PC-3 (cell line): Measurements from ENCODE around the gene RDX. TPM values are rescaled to one million over a fixed set of nuclear protein-coding genes. Genes with fewer than 3 reads are reported as not detected.

Experiments
- ATAC-seq: fragments of 200-7000 bp; cut with Tn5 transposase; 2 replicates; pipeline ENCODE4 v1.9.1; 2020; ENCODE audit warnings: mild to moderate bottlenecking, moderate library complexity
- BruUV-seq: library from RNA; stranded (reverse); fragments of 400-500 nt; replicated peaks from 2 replicates; lab custom pipeline; 2021; lab: Mats Ljungman, UMichigan
- CTCF ChIA-PET: fragments of 300-600 bp; sonication (Branson Sonifier 250); formaldehyde crosslinking; loops from one replicate; lab custom pipeline; 2022; ENCODE audit warnings: antibody characterized with exemption; lab: Charles Lee
- POLR2A ChIA-PET: fragments of 300-600 bp; sonication (Branson Sonifier 250); formaldehyde crosslinking; loops from one replicate; lab custom pipeline; 2022; ENCODE audit warnings: antibody characterized with exemption; ENCODE audit not compliant: unreplicated experiment; lab: Charles Lee
- DNase-seq: peaks from one replicate; pipeline ENCODE4 v3.0.0-alpha.2; 2015
- H2AFZ ChIP-seq: fragments of 300-600 bp; sonication (generic); 2 replicates; pipeline ENCODE4 v1.6.0; 2016; ENCODE audit warnings: antibody characterized with exemption, low read length
- H3F3A ChIP-seq: fragments of 300-600 bp; sonication (generic); one replicate; pipeline ENCODE4 v1.6.0; 2017; ENCODE audit warnings: antibody characterized with exemption, low read length, control low read depth, mild to moderate bottlenecking; ENCODE audit not compliant: unreplicated experiment
- H3K27ac ChIP-seq: fragments of 300-600 bp; sonication (generic); 2 replicates; pipeline ENCODE4 v1.5.1; 2016; ENCODE audit warnings: mild to moderate bottlenecking, low read length
- H3K27me3 ChIP-seq: fragments of 300-600 bp; sonication (generic); 2 replicates; pipeline ENCODE4 v1.6.1; 2016; ENCODE audit warnings: low read length, mixed read lengths
- H3K36me3 ChIP-seq: fragments of 300-600 bp; sonication (generic); 2 replicates; pipeline ENCODE4 v1.6.1; 2016; ENCODE audit warnings: low read depth, mixed run types, low read length, mixed read lengths
- H3K4me1 ChIP-seq: fragments of 300-600 bp; sonication (generic); 2 replicates; pipeline ENCODE4 v1.5.1; 2016; ENCODE audit warnings: low read length; ENCODE audit not compliant: insufficient read depth
- H3K4me2 ChIP-seq: fragments of 300-600 bp; sonication (generic); 2 replicates; pipeline ENCODE4 v1.6.0; 2016; ENCODE audit warnings: low read length
- H3K4me3 ChIP-seq: fragments of 300-600 bp; sonication (generic); 2 replicates; pipeline ENCODE4 v1.5.1; 2016; ENCODE audit warnings: mild to moderate bottlenecking, low read length, mixed read lengths
- H3K79me2 ChIP-seq: fragments of 300-600 bp; sonication (generic); 2 replicates; pipeline ENCODE4 v1.6.1; 2017; ENCODE audit warnings: low read length, mixed read lengths
- H3K9ac ChIP-seq: fragments of 300-600 bp; sonication (generic); 2 replicates; pipeline ENCODE4 v1.6.0; 2016; ENCODE audit warnings: mild to moderate bottlenecking, low read length
- H3K9me2 ChIP-seq: fragments of 300-600 bp; sonication (generic); replicated peaks from 2 replicates; pipeline ENCODE4 v1.6.1; 2016; ENCODE audit warnings: mixed run types, low read length, mixed read lengths
- H3K9me3 ChIP-seq: fragments of 300-600 bp; sonication (generic); 2 replicates; pipeline ENCODE4 v1.6.1; 2016; ENCODE audit warnings: low read length, mixed read lengths
- H4K20me1 ChIP-seq: fragments of 300-600 bp; sonication (generic); 2 replicates; pipeline ENCODE4 v1.6.1; 2016; ENCODE audit warnings: low read length, mixed read lengths
- CTCF ChIP-seq: fragments of 300-600 bp; sonication (generic); conservative IDR thresholded peaks from 2 replicates; pipeline ENCODE4 v1.5.1; 2017; ENCODE audit warnings: antibody characterized with exemption, low read depth, mild to moderate bottlenecking, low read length
- EZH2 ChIP-seq: fragments of 300-600 bp; sonication (generic); IDR thresholded peaks from one replicate; pipeline ENCODE4 v1.6.1; 2017; ENCODE audit warnings: antibody characterized with exemption, mild to moderate bottlenecking, low read length; ENCODE audit not compliant: unreplicated experiment
- EZH2phosphoT487 ChIP-seq: fragments of 300-600 bp; sonication (generic); IDR thresholded peaks from 2 replicates; pipeline ENCODE4 v1.6.1; 2018; ENCODE audit warnings: mild to moderate bottlenecking, antibody characterized with exemption, low read length, borderline replicate concordance
- intact Hi-C: fragments of 100-400 bp; cut with micrococcal nuclease; formaldehyde crosslinking; loops from 2 replicates; pipeline ENCODE4 v1.9.0; 2023
- total RNA-seq: library from RNA; depleted of rRNA; stranded (reverse); fragments of >200 nt; gene quantifications from 2 replicates; pipeline ENCODE4 v1.2.3, GENCODE V29; 2014

The RDX gene
- total RNA-seq, 1 experiment from 2014 or later = 86.2 TPM

DNA sequence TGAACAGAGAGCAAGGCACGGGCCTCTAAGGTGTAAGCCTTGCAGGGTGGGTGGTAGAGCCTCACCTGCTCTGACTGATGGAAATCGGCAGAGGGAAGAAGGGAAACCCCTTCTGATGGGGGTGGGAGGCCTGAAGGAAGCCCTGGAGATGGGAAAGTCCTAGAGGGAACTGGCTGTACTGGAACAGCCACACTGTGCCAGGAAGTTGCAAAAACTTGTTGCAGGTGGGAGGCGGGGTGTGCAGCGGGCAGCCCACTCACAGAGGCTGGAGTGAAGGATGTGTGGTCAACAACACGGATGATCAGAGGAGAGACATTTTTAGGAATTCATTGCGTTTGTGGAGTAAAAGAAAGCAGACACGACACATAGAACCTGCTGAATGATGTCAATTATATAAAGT lies 112.0 kb downstream of the RDX start:
- POLR2A ChIA-PET = no interaction called here
- Histone ChIP-seq H3K79me2 (no peaks in the 10 kb centered on the region), H3K9me3 (no peaks in the 10 kb centered on the region), H3F3A (no peaks in the 10 kb centered on the region), H3K9me2 (no peaks in the 10 kb centered on the region), H2AFZ (no peak overlapping the region), H3K27ac (peak overlapping the region; percentile 63), H3K4me2 (peak overlapping the region; percentile 40), H3K9ac (no peak overlapping the region; the same call in 1 of the 2 replicates), H3K36me3 (no peaks in the 10 kb centered on the region), H3K27me3 (no peaks in the 10 kb centered on the region), H4K20me1 (no peaks in the 10 kb centered on the region), H3K4me3 (no peak overlapping the region), H3K4me1 (peaks cover 37% of the 10 kb centered on the region)
- intact Hi-C loops = no loop called here
- DNase-seq = no peak
- ATAC-seq = no peak
- CTCF ChIA-PET = no interaction called here
- BruUV-seq = no TSS peak
- TF ChIP-seq EZH2phosphoT487 = no peak
- no peak for TF ChIP-seq EZH2
- no peak for TF ChIP-seq CTCF

DNA sequence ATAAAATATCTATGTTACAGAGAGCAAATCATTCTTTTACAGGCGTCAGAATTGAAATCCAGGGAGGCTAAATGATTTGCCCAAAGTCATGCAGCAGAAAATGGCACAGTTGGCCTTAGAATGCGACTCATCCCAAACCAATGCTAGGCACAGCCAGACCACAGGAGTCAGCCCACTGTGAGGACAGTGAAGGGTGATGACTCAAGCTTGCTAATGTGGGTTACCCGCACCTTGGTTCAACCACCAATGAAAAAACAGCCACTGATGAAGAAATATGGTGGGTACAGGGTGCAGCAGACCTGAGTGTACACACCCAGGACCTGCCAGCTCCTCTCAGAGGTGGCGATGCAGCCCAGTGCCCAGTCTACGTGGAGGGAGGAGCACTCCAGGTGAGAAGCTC lies 113.5 kb downstream of the RDX start:
- ChIA-PET CTCF (no interaction called here), POLR2A (no interaction called here)
- H3K9me3 ChIP-seq = no peaks in the 10 kb centered on the region
- H3F3A ChIP-seq = no peaks in the 10 kb centered on the region
- H3K27ac ChIP-seq = peak overlapping the region; percentile 56
- H4K20me1 ChIP-seq = no peaks in the 10 kb centered on the region
- peak overlapping the region; percentile 4; the same call in 1 of the 2 replicates for H2AFZ ChIP-seq
- DNase-seq (peak; percentile 86), ATAC-seq (peak; percentile 49)
- H3K4me3 ChIP-seq = no peak overlapping the region
- intact Hi-C loops = no loop called here
- TF ChIP-seq EZH2phosphoT487 (no peak), CTCF (no peak), EZH2 (no peak)
- no peaks in the 10 kb centered on the region for H3K9me2 ChIP-seq
- peak overlapping the region; percentile 5; the same call in 1 of the 2 replicates for H3K4me2 ChIP-seq
- H3K36me3 ChIP-seq = no peaks in the 10 kb centered on the region
- H3K4me1 ChIP-seq = peaks cover 37% of the 10 kb centered on the region
- H3K79me2 ChIP-seq = no peaks in the 10 kb centered on the region
- H3K27me3 ChIP-seq = no peaks in the 10 kb centered on the region
- no TSS peak for BruUV-seq
- no peak overlapping the region for H3K9ac ChIP-seq

- H4K20me1 ChIP-seq = no peaks in the 10 kb centered on the region
- H3K4me3 ChIP-seq = no peak overlapping the region
- intact Hi-C loops = no loop called here
- H3K27me3 ChIP-seq = no peaks in the 10 kb centered on the region
- DNase-seq (no peak), ATAC-seq (no peak)
- H3K27ac ChIP-seq = no peak overlapping the region
- no TSS peak for BruUV-seq
- CTCF ChIA-PET = no interaction called here
- H3K4me1 ChIP-seq = peaks cover 18% of the 10 kb centered on the region
- no peaks in the 10 kb centered on the region for H3F3A ChIP-seq
- POLR2A ChIA-PET = no interaction called here
- H3K9me3 ChIP-seq = no peaks in the 10 kb centered on the region
- no peaks in the 10 kb centered on the region for H3K9me2 ChIP-seq
- H3K36me3 ChIP-seq = no peaks in the 10 kb centered on the region
- H2AFZ ChIP-seq = no peak overlapping the region
- TF ChIP-seq EZH2 = no peak
- TF ChIP-seq EZH2phosphoT487 = no peak
- TF ChIP-seq CTCF = no peak
- no peak overlapping the region for H3K9ac ChIP-seq
- no peaks in the 10 kb centered on the region for H3K79me2 ChIP-seq
- H3K4me2 ChIP-seq = no peak overlapping the region
Measured at GRCh38 chr11:110179064-110179463, 117.3 kb downstream of the RDX start.
